Activated naive CD4-positive, alpha-beta T cell treated with anti-CD3 and anti-CD28 coated beads, Interleukin-2, amount 50 U/mL, for 24 hours (primary cell): ENCODE results near the gene ZFHX2.

Experiments
- H3K27ac Mint-ChIP-seq: one replicate; pipeline ENCODE4 v1.8.0; 2021; ENCODE audit warnings: mild to moderate bottlenecking, mixed read lengths
- H3K27me3 Mint-ChIP-seq: one replicate; pipeline ENCODE4 v1.8.0; 2021; ENCODE audit warnings: mixed read lengths
- H3K36me3 Mint-ChIP-seq: one replicate; pipeline ENCODE4 v1.8.0; 2021; ENCODE audit warnings: mixed read lengths
- H3K4me1 Mint-ChIP-seq: one replicate; pipeline ENCODE4 v1.8.0; 2021; ENCODE audit warnings: mixed read lengths
- H3K4me3 Mint-ChIP-seq: one replicate; pipeline ENCODE4 v1.8.0; 2021; ENCODE audit warnings: mild to moderate bottlenecking, mixed read lengths
- H3K9me3 Mint-ChIP-seq: one replicate; pipeline ENCODE4 v1.8.0; 2021; ENCODE audit warnings: mixed read lengths

The ZFHX2 gene

GRCh38 chr14:23557521-23557920, 6.0 kb upstream of the ZFHX2 start:
- Mint-ChIP-seq H3K4me1 (peaks cover 33% of the 10 kb centered on the region), H3K4me3 (peak overlapping the region; percentile 89), H3K36me3 (peaks cover 10% of the 10 kb centered on the region), H3K27me3 (no peaks in the 10 kb centered on the region), H3K27ac (peak overlapping the region; percentile 97), H3K9me3 (no peaks in the 10 kb centered on the region)

GRCh38 chr14:23556700-23557440, 5.3 kb upstream of the ZFHX2 start:
- peak overlapping the region; percentile 95 for H3K4me3 Mint-ChIP-seq
- H3K36me3 Mint-ChIP-seq, result peaks cover 9% of the 10 kb centered on the region
- no peaks in the 10 kb centered on the region for H3K27me3 Mint-ChIP-seq
- H3K4me1 Mint-ChIP-seq, result peaks cover 35% of the 10 kb centered on the region
- peak overlapping the region; percentile 98 for H3K27ac Mint-ChIP-seq
- no peaks in the 10 kb centered on the region for H3K9me3 Mint-ChIP-seq

- H3K36me3 Mint-ChIP-seq, result peaks cover 5% of the 10 kb centered on the region
- peak within 1 kb of the TSS; percentile 98 for H3K27ac Mint-ChIP-seq
- no peaks in the 10 kb centered on the region for H3K9me3 Mint-ChIP-seq
- peak within 1 kb of the TSS; percentile 95 for H3K4me3 Mint-ChIP-seq
- no peaks in the 10 kb centered on the region for H3K27me3 Mint-ChIP-seq
- peaks cover 36% of the 10 kb centered on the region for H3K4me1 Mint-ChIP-seq
Observed at GRCh38 chr14:23555882-23556699, 4.5 kb upstream of the ZFHX2 start, which contains the start of gene THTPA. Gene THTPA (plus strand): TSS chr14:23556271. CDS start chr14:23556758, 487 bp downstream.

- Mint-ChIP-seq H3K4me1 (peaks cover 36% of the 10 kb centered on the region), H3K27me3 (no peaks in the 10 kb centered on the region), H3K27ac (peak overlapping the region; percentile 98), H3K4me3 (peak overlapping the region; percentile 95), H3K36me3 (peaks cover 2% of the 10 kb centered on the region), H3K9me3 (no peaks in the 10 kb centered on the region)
Observed at GRCh38 chr14:23555533-23555881, 3.9 kb upstream of the ZFHX2 start.

- Mint-ChIP-seq H3K4me1 (peaks cover 8% of the 10 kb centered on the region), H3K9me3 (no peaks in the 10 kb centered on the region), H3K27ac (no peak overlapping the region), H3K27me3 (no peaks in the 10 kb centered on the region), H3K36me3 (no peaks in the 10 kb centered on the region), H3K4me3 (peak overlapping the region; percentile 93)
Observed at GRCh38 chr14:23550812-23551265, 726 bp downstream of the ZFHX2 start.

DNA sequence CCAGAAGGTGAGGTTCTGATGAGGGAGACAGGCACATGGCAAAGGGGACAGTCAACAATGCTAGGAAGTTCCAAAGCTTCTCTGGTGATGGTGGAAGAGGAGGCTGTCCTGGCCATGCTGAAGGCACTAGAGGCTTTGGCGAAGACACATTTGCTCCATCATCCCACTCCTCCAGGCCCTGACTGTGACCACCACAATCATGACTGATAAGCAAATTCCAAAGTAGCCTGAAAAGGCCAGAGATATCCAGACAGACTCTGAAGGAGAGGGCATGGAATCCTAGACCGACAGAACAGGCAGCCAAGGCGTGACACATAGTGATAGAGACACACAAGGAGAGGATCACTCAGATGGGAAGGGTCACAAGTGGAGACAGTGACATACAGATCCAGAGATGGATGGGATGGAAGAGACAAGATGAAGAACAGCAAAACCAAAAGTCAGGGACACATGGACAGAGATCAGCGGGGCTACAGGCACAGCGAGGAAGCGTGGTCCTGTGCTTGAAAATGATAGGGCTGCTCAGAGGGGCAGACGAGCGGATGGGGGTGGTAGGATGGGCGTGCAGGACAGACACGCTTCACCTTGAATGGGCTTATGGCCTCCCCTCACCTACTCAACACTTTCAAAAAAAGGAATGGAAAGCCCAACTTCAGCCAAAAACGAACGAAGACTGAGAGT, 1.3 kb downstream of the ZFHX2 start:
- H3K9me3 Mint-ChIP-seq, result no peaks in the 10 kb centered on the region
- H3K27ac Mint-ChIP-seq, result no peak overlapping the region
- H3K36me3 Mint-ChIP-seq, result no peaks in the 10 kb centered on the region
- peaks cover 5% of the 10 kb centered on the region for H3K4me1 Mint-ChIP-seq
- no peak overlapping the region for H3K4me3 Mint-ChIP-seq
- no peaks in the 10 kb centered on the region for H3K27me3 Mint-ChIP-seq

- H3K27ac Mint-ChIP-seq, result no peak overlapping the region
- no peaks in the 10 kb centered on the region for H3K9me3 Mint-ChIP-seq
- H3K4me3 Mint-ChIP-seq, result no peak overlapping the region
- no peaks in the 10 kb centered on the region for H3K36me3 Mint-ChIP-seq
- peaks cover 4% of the 10 kb centered on the region for H3K4me1 Mint-ChIP-seq
- H3K27me3 Mint-ChIP-seq, result no peaks in the 10 kb centered on the region
Observed at GRCh38 chr14:23548351-23549318, 2.9 kb downstream of the ZFHX2 start.

GRCh38 chr14:23547924-23548323, 3.6 kb downstream of the ZFHX2 start:
- Mint-ChIP-seq H3K27ac (no peak overlapping the region), H3K27me3 (no peaks in the 10 kb centered on the region), H3K4me1 (peaks cover 4% of the 10 kb centered on the region), H3K4me3 (no peak overlapping the region), H3K36me3 (no peaks in the 10 kb centered on the region), H3K9me3 (no peaks in the 10 kb centered on the region)

DNA sequence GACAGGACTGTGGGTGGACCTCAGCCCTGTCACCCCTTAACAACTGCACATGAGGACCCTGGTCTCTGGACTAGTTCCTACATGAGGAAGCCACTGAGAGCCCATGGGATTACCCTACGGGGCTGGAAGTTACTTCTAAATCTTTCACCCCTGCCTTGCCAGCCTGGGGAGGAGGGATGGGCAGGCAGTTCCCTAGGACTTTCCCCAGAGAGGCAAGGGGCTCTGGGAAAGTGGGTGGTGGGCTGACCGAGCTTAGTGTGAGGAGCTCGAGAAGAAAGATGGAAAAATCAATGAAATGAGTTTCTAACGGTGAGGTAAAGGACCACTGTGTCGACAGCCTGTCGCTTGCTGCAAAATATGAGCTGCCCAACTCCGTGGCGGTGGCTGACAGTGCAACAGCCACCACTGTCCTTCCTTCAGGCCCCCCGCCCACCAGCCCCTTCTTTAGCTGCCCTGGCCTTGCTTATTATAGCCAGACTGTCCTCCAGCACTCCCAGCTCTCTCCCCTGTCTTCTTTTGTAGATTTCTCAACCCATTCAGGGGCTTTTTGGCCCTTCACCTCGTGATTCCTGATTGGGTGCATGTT, 5.0 kb downstream of the ZFHX2 start:
- no peaks in the 10 kb centered on the region for H3K4me1 Mint-ChIP-seq
- H3K4me3 Mint-ChIP-seq, result no peak overlapping the region
- no peaks in the 10 kb centered on the region for H3K9me3 Mint-ChIP-seq
- no peaks in the 10 kb centered on the region for H3K27me3 Mint-ChIP-seq
- no peak overlapping the region for H3K27ac Mint-ChIP-seq
- H3K36me3 Mint-ChIP-seq, result no peaks in the 10 kb centered on the region

- H3K27ac Mint-ChIP-seq, result no peak overlapping the region
- no peaks in the 10 kb centered on the region for H3K36me3 Mint-ChIP-seq
- H3K4me3 Mint-ChIP-seq, result no peak overlapping the region
- H3K27me3 Mint-ChIP-seq, result no peaks in the 10 kb centered on the region
- no peaks in the 10 kb centered on the region for H3K9me3 Mint-ChIP-seq
- no peaks in the 10 kb centered on the region for H3K4me1 Mint-ChIP-seq
Observed at GRCh38 chr14:23545740-23546365, 5.7 kb downstream of the ZFHX2 start.

- Mint-ChIP-seq H3K4me1 (no peaks in the 10 kb centered on the region), H3K9me3 (no peaks in the 10 kb centered on the region), H3K4me3 (no peak overlapping the region), H3K27me3 (peaks cover 2% of the 10 kb centered on the region), H3K36me3 (no peaks in the 10 kb centered on the region), H3K27ac (peak overlapping the region; percentile 78)
Observed at GRCh38 chr14:23544511-23545447, 6.8 kb downstream of the ZFHX2 start.

- no peak overlapping the region for H3K27ac Mint-ChIP-seq
- H3K27me3 Mint-ChIP-seq, result peaks cover 2% of the 10 kb centered on the region
- H3K4me3 Mint-ChIP-seq, result no peak overlapping the region
Observed at GRCh38 chr14:23543403-23543802, 8.2 kb downstream of the ZFHX2 start.

DNA sequence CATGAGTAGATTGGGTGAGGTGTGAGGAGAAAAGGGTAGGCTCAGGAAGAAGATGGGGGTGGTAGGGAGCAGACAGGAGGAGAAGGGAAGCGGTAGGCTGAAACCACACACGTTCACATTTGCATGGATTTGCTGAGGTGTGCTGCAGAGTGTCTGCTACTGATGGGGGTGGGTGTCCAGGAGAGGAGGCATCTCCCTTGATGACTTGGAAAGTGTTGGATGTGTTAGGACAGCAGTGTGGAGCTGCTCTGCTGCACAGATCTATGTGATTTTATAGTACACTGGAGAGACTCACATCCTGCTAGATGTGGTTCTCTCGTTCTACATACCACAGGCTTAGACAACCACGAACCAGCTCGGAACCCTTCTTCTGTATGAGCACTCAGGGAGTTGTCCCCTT, 9.3 kb downstream of the ZFHX2 start:
- Mint-ChIP-seq H3K27ac (no peak overlapping the region), H3K27me3 (peaks cover 2% of the 10 kb centered on the region), H3K4me1 (no peaks in the 10 kb centered on the region), H3K36me3 (no peaks in the 10 kb centered on the region), H3K4me3 (no peak overlapping the region), H3K9me3 (no peaks in the 10 kb centered on the region)

More at GRCh38 chr14:23543403-23543802, 8.2 kb downstream of the ZFHX2 start:
- Mint-ChIP-seq H3K36me3 (no peaks in the 10 kb centered on the region), H3K4me1 (no peaks in the 10 kb centered on the region), H3K9me3 (no peaks in the 10 kb centered on the region)
